ENCODE measurements around the gene C12orf42. TPM values are rescaled to one million over a fixed set of nuclear protein-coding genes. Genes with fewer than 3 reads are reported as not detected.

C12orf42 gene
- total RNA-seq (2012; rRNA removed) = not detected in 2 replicates

GRCh38 chr12:103495469-103496456 is at the start of gene C12orf42:
TSS of gene C12orf42 (minus strand) at chr12:103495968. CDS start at chr12:103478426, 17,542 bp downstream.
- H3K4me2 ChIP-seq (ENCODE audit: low read length) = peak within 1 kb of the TSS; percentile 72
- H3K36me3 ChIP-seq (ENCODE audit: insufficient read depth, low read length) = no peaks in the 10 kb centered on the region
- peaks cover 39% of the 10 kb centered on the region for H3K27me3 ChIP-seq (ENCODE audit: control insufficient read depth, insufficient read depth, low read length)
- no peaks in the 10 kb centered on the region for H3K9me3 ChIP-seq (replicated peaks; ENCODE audit: low read length)
- H3K4me1 ChIP-seq (ENCODE audit: control insufficient read depth, insufficient read depth, low read length) = peaks cover 5% of the 10 kb centered on the region
- no peak within 1 kb of the TSS for H3K9ac ChIP-seq (ENCODE audit: low read depth, low read length)
- peak within 1 kb of the TSS; percentile 51 for H3K4me3 ChIP-seq (ENCODE audit: low read length)

GRCh38 chr12:103542078-103542477 is 46.3 kb upstream of the C12orf42 start:
- peaks cover 12% of the 10 kb centered on the region for H3K27me3 ChIP-seq (ENCODE audit: control insufficient read depth, insufficient read depth, low read length)
- no peaks in the 10 kb centered on the region for H3K4me1 ChIP-seq (ENCODE audit: control insufficient read depth, insufficient read depth, low read length)
- no peak overlapping the region for H3K4me3 ChIP-seq (ENCODE audit: low read length)
- H3K9ac ChIP-seq (ENCODE audit: low read depth, low read length) = no peak overlapping the region
- no peaks in the 10 kb centered on the region for H3K36me3 ChIP-seq (ENCODE audit: insufficient read depth, low read length)
- no peak overlapping the region for H3K4me2 ChIP-seq (ENCODE audit: low read length)
- no peaks in the 10 kb centered on the region for H3K9me3 ChIP-seq (replicated peaks; ENCODE audit: low read length)

- Histone ChIP-seq H3K9me3 (replicated peaks; ENCODE audit: low read length) (no peaks in the 10 kb centered on the region), H3K27me3 (ENCODE audit: control insufficient read depth, insufficient read depth, low read length) (no peaks in the 10 kb centered on the region), H3K9ac (ENCODE audit: low read depth, low read length) (no peak overlapping the region)
Observed at GRCh38 chr12:103540319-103540718, 44.6 kb upstream of the C12orf42 start.

GRCh38 chr12:103538397-103538796 is 42.6 kb upstream of the C12orf42 start:
- no peaks in the 10 kb centered on the region for H3K36me3 ChIP-seq (ENCODE audit: insufficient read depth, low read length)
- no peak overlapping the region for H3K9ac ChIP-seq (ENCODE audit: low read depth, low read length)
- no peaks in the 10 kb centered on the region for H3K9me3 ChIP-seq (replicated peaks; ENCODE audit: low read length)
- H3K4me2 ChIP-seq (ENCODE audit: low read length) = no peak overlapping the region
- no peak overlapping the region for H3K4me3 ChIP-seq (ENCODE audit: low read length)
- H3K4me1 ChIP-seq (ENCODE audit: control insufficient read depth, insufficient read depth, low read length) = no peaks in the 10 kb centered on the region
- no peaks in the 10 kb centered on the region for H3K27me3 ChIP-seq (ENCODE audit: control insufficient read depth, insufficient read depth, low read length)

More at GRCh38 chr12:103540319-103540718, 44.6 kb upstream of the C12orf42 start:
- Histone ChIP-seq H3K4me2 (ENCODE audit: low read length) (no peak overlapping the region), H3K4me1 (ENCODE audit: control insufficient read depth, insufficient read depth, low read length) (no peaks in the 10 kb centered on the region), H3K36me3 (ENCODE audit: insufficient read depth, low read length) (no peaks in the 10 kb centered on the region), H3K4me3 (ENCODE audit: low read length) (no peak overlapping the region)

GRCh38 chr12:103530307-103531066 is 34.7 kb upstream of the C12orf42 start:
- Histone ChIP-seq H3K4me2 (ENCODE audit: low read length) (no peak overlapping the region), H3K4me1 (ENCODE audit: control insufficient read depth, insufficient read depth, low read length) (no peaks in the 10 kb centered on the region), H3K9ac (ENCODE audit: low read depth, low read length) (no peak overlapping the region)

GRCh38 chr12:103529306-103529705 is 33.5 kb upstream of the C12orf42 start:
- no peaks in the 10 kb centered on the region for H3K9me3 ChIP-seq (replicated peaks; ENCODE audit: low read length)
- no peak overlapping the region for H3K4me2 ChIP-seq (ENCODE audit: low read length)
- no peak overlapping the region for H3K9ac ChIP-seq (ENCODE audit: low read depth, low read length)
- no peaks in the 10 kb centered on the region for H3K4me1 ChIP-seq (ENCODE audit: control insufficient read depth, insufficient read depth, low read length)
- H3K4me3 ChIP-seq (ENCODE audit: low read length) = no peak overlapping the region
- no peaks in the 10 kb centered on the region for H3K36me3 ChIP-seq (ENCODE audit: insufficient read depth, low read length)
- peaks cover 22% of the 10 kb centered on the region for H3K27me3 ChIP-seq (ENCODE audit: control insufficient read depth, insufficient read depth, low read length)

More at GRCh38 chr12:103530307-103531066, 34.7 kb upstream of the C12orf42 start:
- H3K9me3 ChIP-seq (replicated peaks; ENCODE audit: low read length) = no peaks in the 10 kb centered on the region
- no peak overlapping the region for H3K4me3 ChIP-seq (ENCODE audit: low read length)
- no peaks in the 10 kb centered on the region for H3K36me3 ChIP-seq (ENCODE audit: insufficient read depth, low read length)
- H3K27me3 ChIP-seq (ENCODE audit: control insufficient read depth, insufficient read depth, low read length) = peaks cover 22% of the 10 kb centered on the region

GRCh38 chr12:103524238-103524875 is 28.6 kb upstream of the C12orf42 start:
- Histone ChIP-seq H3K27me3 (ENCODE audit: control insufficient read depth, insufficient read depth, low read length) (no peaks in the 10 kb centered on the region), H3K36me3 (ENCODE audit: insufficient read depth, low read length) (no peaks in the 10 kb centered on the region), H3K4me1 (ENCODE audit: control insufficient read depth, insufficient read depth, low read length) (no peaks in the 10 kb centered on the region), H3K9me3 (replicated peaks; ENCODE audit: low read length) (no peaks in the 10 kb centered on the region), H3K4me2 (ENCODE audit: low read length) (no peak overlapping the region), H3K4me3 (ENCODE audit: low read length) (no peak overlapping the region), H3K9ac (ENCODE audit: low read depth, low read length) (no peak overlapping the region)

- no peaks in the 10 kb centered on the region for H3K9me3 ChIP-seq (replicated peaks; ENCODE audit: low read length)
- no peaks in the 10 kb centered on the region for H3K36me3 ChIP-seq (ENCODE audit: insufficient read depth, low read length)
- H3K4me2 ChIP-seq (ENCODE audit: low read length) = no peak overlapping the region
- H3K27me3 ChIP-seq (ENCODE audit: control insufficient read depth, insufficient read depth, low read length) = no peaks in the 10 kb centered on the region
- no peak overlapping the region for H3K4me3 ChIP-seq (ENCODE audit: low read length)
- no peaks in the 10 kb centered on the region for H3K4me1 ChIP-seq (ENCODE audit: control insufficient read depth, insufficient read depth, low read length)
- no peak overlapping the region for H3K9ac ChIP-seq (ENCODE audit: low read depth, low read length)
Observed at GRCh38 chr12:103523771-103524170, 28.0 kb upstream of the C12orf42 start.

- no peak overlapping the region for H3K4me2 ChIP-seq (ENCODE audit: low read length)
Observed at GRCh38 chr12:103520686-103521215, 25.0 kb upstream of the C12orf42 start.

GRCh38 chr12:103519632-103520031 is 23.9 kb upstream of the C12orf42 start:
- H3K4me1 ChIP-seq (ENCODE audit: control insufficient read depth, insufficient read depth, low read length) = no peaks in the 10 kb centered on the region
- H3K27me3 ChIP-seq (ENCODE audit: control insufficient read depth, insufficient read depth, low read length) = no peaks in the 10 kb centered on the region
- no peak overlapping the region for H3K4me2 ChIP-seq (ENCODE audit: low read length)

More at GRCh38 chr12:103520686-103521215, 25.0 kb upstream of the C12orf42 start:
- Histone ChIP-seq H3K36me3 (ENCODE audit: insufficient read depth, low read length) (no peaks in the 10 kb centered on the region), H3K9ac (ENCODE audit: low read depth, low read length) (no peak overlapping the region), H3K4me1 (ENCODE audit: control insufficient read depth, insufficient read depth, low read length) (no peaks in the 10 kb centered on the region), H3K27me3 (ENCODE audit: control insufficient read depth, insufficient read depth, low read length) (no peaks in the 10 kb centered on the region), H3K9me3 (replicated peaks; ENCODE audit: low read length) (no peaks in the 10 kb centered on the region), H3K4me3 (ENCODE audit: low read length) (no peak overlapping the region)

GRCh38 chr12:103518899-103519298 is 23.1 kb upstream of the C12orf42 start:
- no peaks in the 10 kb centered on the region for H3K9me3 ChIP-seq (replicated peaks; ENCODE audit: low read length)
- no peak overlapping the region for H3K4me2 ChIP-seq (ENCODE audit: low read length)
- H3K36me3 ChIP-seq (ENCODE audit: insufficient read depth, low read length) = no peaks in the 10 kb centered on the region
- H3K4me1 ChIP-seq (ENCODE audit: control insufficient read depth, insufficient read depth, low read length) = no peaks in the 10 kb centered on the region
- H3K27me3 ChIP-seq (ENCODE audit: control insufficient read depth, insufficient read depth, low read length) = no peaks in the 10 kb centered on the region
- no peak overlapping the region for H3K4me3 ChIP-seq (ENCODE audit: low read length)
- H3K9ac ChIP-seq (ENCODE audit: low read depth, low read length) = no peak overlapping the region

More at GRCh38 chr12:103519632-103520031, 23.9 kb upstream of the C12orf42 start:
- no peak overlapping the region for H3K4me3 ChIP-seq (ENCODE audit: low read length)
- no peaks in the 10 kb centered on the region for H3K36me3 ChIP-seq (ENCODE audit: insufficient read depth, low read length)
- no peaks in the 10 kb centered on the region for H3K9me3 ChIP-seq (replicated peaks; ENCODE audit: low read length)
- no peak overlapping the region for H3K9ac ChIP-seq (ENCODE audit: low read depth, low read length)
